Lung (tissue), 12 donors: Measurements from ENCODE around the gene TRIM5. TPM values are rescaled to one million over a fixed set of nuclear protein-coding genes. Genes with fewer than 3 reads are reported as not detected.
A peak's percentile ranks its signal among the peaks of the same experiment; 100 is the strongest.

Experiments used
- ATAC-seq: fragments of 200-7000 bp; cut with Tn5 transposase; one replicate; pipeline ENCODE4 v1.9.1; 2020; ENCODE audit warnings: moderate number of reproducible peaks; ENCODE audit not compliant: insufficient read depth, low FRiP score
- DNase-seq, 3 donors: peaks; one replicate each; pipeline ENCODE4 v3.0.0-alpha.2; 2013 to 2017
- H3K27ac ChIP-seq, 2 donors: one replicate each; pipeline ENCODE4 v1.5.1; 2013; ENCODE audit warnings: mild to moderate bottlenecking in 2 of 2, moderate library complexity in 2 of 2, control low read depth in 1 of 2, inconsistent platforms in 1 of 2, low read depth in 1 of 2, low read length in 1 of 2
- H3K27me3 ChIP-seq, 3 donors: one replicate each; pipeline ENCODE4 v1.5.1; 2013; ENCODE audit warnings: low read length in 2 of 3; ENCODE audit not compliant: control insufficient read depth in 3 of 3, insufficient read depth in 3 of 3
- H3K36me3 ChIP-seq, 4 donors: one replicate each; pipeline ENCODE4 v1.5.1; 2013; ENCODE audit warnings: low read length in 4 of 4, mild to moderate bottlenecking in 1 of 4, moderate library complexity in 1 of 4; ENCODE audit not compliant: control insufficient read depth in 4 of 4, insufficient read depth in 4 of 4
- H3K4me1 ChIP-seq, 5 donors: one replicate each; pipeline ENCODE4 v1.5.1; 2013; ENCODE audit warnings: low read length in 5 of 5, mild to moderate bottlenecking in 2 of 5, moderate library complexity in 1 of 5; ENCODE audit not compliant: control insufficient read depth in 5 of 5, insufficient read depth in 5 of 5
- H3K4me3 ChIP-seq: one replicate; pipeline ENCODE4 v1.5.1; 2013; ENCODE audit warnings: mild to moderate bottlenecking, control low read depth, moderate library complexity
- H3K9ac ChIP-seq, 2 donors: one replicate each; pipeline ENCODE4 v1.5.1; 2013; ENCODE audit warnings: low read length in 2 of 2, control low read depth in 1 of 2; ENCODE audit not compliant: insufficient read depth in 1 of 2
- H3K9me3 ChIP-seq, 4 donors: one replicate each; pipeline ENCODE4 v1.5.1; 2013; ENCODE audit warnings: low read length in 3 of 4, mild to moderate bottlenecking in 1 of 4, moderate library complexity in 1 of 4; ENCODE audit not compliant: control insufficient read depth in 4 of 4, insufficient read depth in 3 of 4
- WGBS, 2 donors: extraction: QIAGEN DNeasy Blood & Tissue Kit; methylation state at CpG; one replicate each; pipeline ENCODE4 v1.1.7; 2013; 5-methylcytosine and 5-hydroxymethylcytosine counted together
- polyA plus RNA-seq, 2 donors: library from polyadenylated mRNA; stranded (reverse); fragments of 200-250 nt; gene quantifications; one replicate each; pipeline ENCODE4 v1.2.1, GENCODE V29; 2013
- total RNA-seq, 2 donors: library from RNA; depleted of rRNA in 1 of 2; stranded (reverse); fragments of >200 nt in 1 of 2; gene quantifications; one replicate each; pipeline ENCODE4 v1.2.1, GENCODE V29; 2014 to 2021
- TF ChIP-seq, protein P1 (sequence below): IDR thresholded peaks from 2 replicates; pipeline ENCODE4 v1.5.1; 2012; ENCODE audit warnings: mild to moderate bottlenecking; ENCODE audit errors: control extremely low read depth, extremely low read depth
- donor health status: control.
- donor health status: control.
- donor health status: Bipolar disorder and iron deficiency.
- donor health status: healthy.
- donor health status: DM: yes; HTN: yes; CAD: no.

Gene TRIM5
- total and polyA plus RNA-seq, 4 donors: 12.3 to 46.0 (median 24.7) TPM

DNA sequence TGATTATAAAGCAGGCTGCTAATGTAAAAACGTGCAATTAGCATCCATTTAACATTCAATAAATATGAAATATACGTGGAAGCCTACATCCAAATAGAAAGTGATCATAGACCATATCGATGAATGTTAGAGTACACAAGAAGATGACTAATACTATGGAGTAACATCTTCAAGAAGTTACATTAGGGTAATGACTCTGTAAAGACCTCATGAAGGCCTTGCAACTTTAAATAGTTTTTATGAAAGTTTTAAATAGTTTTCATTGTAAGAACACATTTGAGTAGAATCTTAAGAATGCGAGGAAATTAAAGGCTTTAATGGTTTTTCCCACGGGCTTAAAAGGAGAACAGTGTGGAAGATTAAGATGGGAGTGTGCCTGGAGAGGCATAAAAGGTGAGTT, 58.7 kb downstream of the TRIM5 start:
- H3K36me3 ChIP-seq: no peaks in the 10 kb centered on the region
- 74 to 81% methylated on average over 5 of the region's 5 CpGs for WGBS, 2 donors
- no peak overlapping the region for H3K27ac ChIP-seq
- ATAC-seq: no peak
- no peaks in the 10 kb centered on the region for H3K9me3 ChIP-seq
- H3K4me1 ChIP-seq: peaks cover 3 to 11% (median 8%) of the 10 kb centered on the region in 5 donors
- no peaks in the 10 kb centered on the region for H3K27me3 ChIP-seq
- TF ChIP-seq, protein P1, sequence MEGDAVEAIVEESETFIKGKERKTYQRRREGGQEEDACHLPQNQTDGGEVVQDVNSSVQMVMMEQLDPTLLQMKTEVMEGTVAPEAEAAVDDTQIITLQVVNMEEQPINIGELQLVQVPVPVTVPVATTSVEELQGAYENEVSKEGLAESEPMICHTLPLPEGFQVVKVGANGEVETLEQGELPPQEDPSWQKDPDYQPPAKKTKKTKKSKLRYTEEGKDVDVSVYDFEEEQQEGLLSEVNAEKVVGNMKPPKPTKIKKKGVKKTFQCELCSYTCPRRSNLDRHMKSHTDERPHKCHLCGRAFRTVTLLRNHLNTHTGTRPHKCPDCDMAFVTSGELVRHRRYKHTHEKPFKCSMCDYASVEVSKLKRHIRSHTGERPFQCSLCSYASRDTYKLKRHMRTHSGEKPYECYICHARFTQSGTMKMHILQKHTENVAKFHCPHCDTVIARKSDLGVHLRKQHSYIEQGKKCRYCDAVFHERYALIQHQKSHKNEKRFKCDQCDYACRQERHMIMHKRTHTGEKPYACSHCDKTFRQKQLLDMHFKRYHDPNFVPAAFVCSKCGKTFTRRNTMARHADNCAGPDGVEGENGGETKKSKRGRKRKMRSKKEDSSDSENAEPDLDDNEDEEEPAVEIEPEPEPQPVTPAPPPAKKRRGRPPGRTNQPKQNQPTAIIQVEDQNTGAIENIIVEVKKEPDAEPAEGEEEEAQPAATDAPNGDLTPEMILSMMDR: no peak
- DNase-seq: no peak
- H3K4me3 ChIP-seq: no peak overlapping the region
- peak overlapping the region in 1 of 2 donors; percentile 8 for H3K9ac ChIP-seq

DNA sequence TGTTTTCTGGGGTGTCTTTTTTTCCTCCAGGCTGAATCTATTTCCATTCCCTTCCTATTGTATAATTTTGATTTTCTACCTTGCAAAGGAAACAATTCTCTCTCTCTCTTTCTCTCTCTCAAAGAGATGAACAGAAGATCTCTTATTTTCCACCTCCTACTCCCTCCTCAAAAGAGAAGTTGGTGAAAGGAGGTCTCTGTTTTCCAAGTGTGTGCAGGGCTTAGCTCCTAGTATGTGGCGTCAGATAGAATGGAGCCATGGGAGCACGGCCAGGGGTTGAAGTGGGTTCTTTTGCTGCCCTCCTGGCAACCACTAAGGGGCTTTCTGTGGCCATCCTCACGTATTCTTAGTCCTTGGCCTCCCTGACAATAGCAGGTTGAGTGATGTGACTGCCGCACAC, 59.6 kb downstream of the TRIM5 start:
- H3K4me1 ChIP-seq: peaks cover 3 to 18% (median 10%) of the 10 kb centered on the region in 5 donors
- H3K9ac ChIP-seq: peak overlapping the region; percentile 50 to 91
- H3K27me3 ChIP-seq: no peaks in the 10 kb centered on the region
- TF ChIP-seq, protein P1: no peak
- no peaks in the 10 kb centered on the region for H3K9me3 ChIP-seq
- peak in 1 of 3 donors; percentile 19 for DNase-seq
- WGBS, 2 donors: 27 to 28% methylated on average over 4 of the region's 4 CpGs
- H3K4me3 ChIP-seq: peak overlapping the region; percentile 56
- no peak for ATAC-seq
- H3K36me3 ChIP-seq: no peaks in the 10 kb centered on the region
- peak overlapping the region; percentile 57 to 85 for H3K27ac ChIP-seq

- H3K4me1 ChIP-seq: peaks cover 3 to 18% (median 10%) of the 10 kb centered on the region in 5 donors
Measured at GRCh38 chr11:5624489-5625279, 60.2 kb downstream of the TRIM5 start, which contains the start of gene TRIM34. Gene TRIM34 (plus strand): TSS chr11:5625001. CDS start chr11:5632332, 7,331 bp downstream.

More at GRCh38 chr11:5624489-5625279, 60.2 kb downstream of the TRIM5 start, which contains the start of gene TRIM34:
- Histone ChIP-seq H3K27me3 (no peaks in the 10 kb centered on the region), H3K36me3 (no peaks in the 10 kb centered on the region), H3K9me3 (no peaks in the 10 kb centered on the region), H3K4me3 (peak within 1 kb of the TSS; percentile 56), H3K27ac (peak within 1 kb of the TSS; percentile 57 to 85), H3K9ac (peak within 1 kb of the TSS; percentile 50 to 91)
- TF ChIP-seq, protein P1: no peak
- WGBS, 2 donors: 12 to 18% methylated on average over 7 of the region's 7 CpGs
- DNase-seq (peak; percentile 66 to 90 (median 86)), ATAC-seq (peak; percentile 92)
